Naive B cell (primary cell): ENCODE measurements around the gene ZBTB20. TPM values are rescaled to one million over a fixed set of nuclear protein-coding genes. Genes with fewer than 3 reads are reported as not detected.
A peak's percentile ranks its signal among the peaks of the same experiment; 100 is the strongest.

Source experiments
- ATAC-seq, 2 donors: fragments of 150-1000 bp; cut with Tn5 transposase; 2 replicates each; pipeline ENCODE4 v1.10.0; 2021; ENCODE audit warnings: low read depth in 2 of 2, mild to moderate bottlenecking in 2 of 2, moderate library complexity in 2 of 2
- DNase-seq: peaks from one replicate; pipeline ENCODE4 v3.0.0; 2022
- H3K27ac Mint-ChIP-seq, 6 donors: one replicate each; pipeline ENCODE4 v1.8.0; 2020 to 2022; ENCODE audit warnings: mild to moderate bottlenecking in 6 of 6, mixed read lengths in 6 of 6, moderate library complexity in 5 of 6, inconsistent platforms in 2 of 6
- H3K27me3 Mint-ChIP-seq, 3 donors: one replicate each; pipeline ENCODE4 v1.8.0; 2021 to 2022; ENCODE audit warnings: mixed read lengths in 3 of 3, mild to moderate bottlenecking in 1 of 3
- H3K36me3 Mint-ChIP-seq, 2 donors: one replicate each; pipeline ENCODE4 v1.8.0; 2020 to 2022; ENCODE audit warnings: mixed read lengths in 2 of 2, inconsistent platforms in 1 of 2, mild to moderate bottlenecking in 1 of 2
- H3K4me1 Mint-ChIP-seq, 3 donors: one replicate each; pipeline ENCODE4 v1.8.0; 2020 to 2022; ENCODE audit warnings: mixed read lengths in 3 of 3, inconsistent platforms in 1 of 3, mild to moderate bottlenecking in 1 of 3, moderate library complexity in 1 of 3
- H3K4me3 Mint-ChIP-seq, 8 donors: one replicate each; pipeline ENCODE4 v1.8.0; 2020 to 2022; ENCODE audit warnings: mild to moderate bottlenecking in 8 of 8, mixed read lengths in 8 of 8, moderate library complexity in 8 of 8, inconsistent platforms in 2 of 8
- H3K9me3 Mint-ChIP-seq, 7 donors: one replicate each; pipeline ENCODE4 v1.8.0; 2020 to 2022; ENCODE audit warnings: mixed read lengths in 7 of 7, mild to moderate bottlenecking in 5 of 7, inconsistent platforms in 2 of 7, moderate library complexity in 1 of 7
- polyA plus RNA-seq, 6 donors: library from polyadenylated mRNA; unstranded; fragments of 300-500 nt; fragmentation: Illumina TruSeq; gene quantifications; one replicate each; pipeline ENCODE4 v1.2.3, GENCODE V29; 2021; ENCODE audit warnings: low read depth in 6 of 6

The ZBTB20 gene
- polyA plus RNA-seq, 6 donors from 2014 or later = 20.4 to 38.5 (median 34.6) TPM

GRCh38 chr3:114796796-114797195, 350.3 kb downstream of the ZBTB20 start:
- Mint-ChIP-seq H3K36me3 (peaks cover 0 to 5% of the 10 kb centered on the region in 2 donors), H3K27me3 (no peaks in the 10 kb centered on the region), H3K27ac (no peak overlapping the region), H3K4me1 (peaks cover 0 to 11% (median 3%) of the 10 kb centered on the region in 3 donors), H3K4me3 (no peak overlapping the region), H3K9me3 (no peaks in the 10 kb centered on the region)
- no peak for ATAC-seq
- DNase-seq = no peak

DNA sequence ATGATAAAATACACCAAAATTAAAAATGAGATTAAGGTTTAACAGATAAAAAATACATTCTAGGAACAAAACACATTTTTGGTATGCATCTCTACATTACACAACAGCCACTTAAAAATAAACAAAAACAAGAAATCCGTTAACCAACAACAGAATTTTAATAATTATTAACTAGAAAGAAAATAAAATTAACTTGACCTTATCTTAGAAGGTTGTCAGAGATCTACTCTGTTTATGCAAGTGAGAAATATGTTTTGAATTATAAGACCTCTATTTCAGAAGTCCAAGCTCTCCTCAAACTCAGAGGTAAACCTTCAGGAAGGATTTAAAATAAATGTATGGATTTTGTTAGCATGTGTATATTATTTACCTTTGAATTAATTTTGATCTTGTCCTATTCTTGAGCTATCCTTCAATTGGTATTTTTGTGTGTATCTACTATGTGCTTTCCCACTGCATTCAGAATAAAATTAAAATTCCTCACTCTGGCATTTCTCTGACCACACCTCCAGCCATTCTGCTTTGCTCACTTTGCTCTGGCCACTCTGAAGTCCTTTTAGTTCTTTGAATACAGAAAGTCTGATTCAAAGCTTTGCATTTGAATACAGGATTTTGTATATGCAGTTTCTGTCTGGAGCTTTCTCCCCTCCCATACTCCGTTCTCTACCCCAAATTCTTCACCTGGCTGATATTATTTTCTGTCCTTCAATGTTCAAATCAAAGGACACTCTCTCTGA, 352.0 kb downstream of the ZBTB20 start:
- Mint-ChIP-seq H3K36me3 (peaks cover 0 to 5% of the 10 kb centered on the region in 2 donors), H3K27ac (no peak overlapping the region), H3K4me1 (peaks cover 0 to 8% (median 0%) of the 10 kb centered on the region in 3 donors), H3K9me3 (no peaks in the 10 kb centered on the region), H3K4me3 (no peak overlapping the region), H3K27me3 (no peaks in the 10 kb centered on the region)
- ATAC-seq (no peak), DNase-seq (no peak)

- DNase-seq (no peak), ATAC-seq (no peak)
- Mint-ChIP-seq H3K36me3 (peaks cover 0 to 11% of the 10 kb centered on the region in 2 donors), H3K27me3 (no peaks in the 10 kb centered on the region), H3K27ac (no peak overlapping the region), H3K9me3 (peaks cover 0 to 14% (median 5%) of the 10 kb centered on the region in 7 donors), H3K4me1 (peaks cover 0 to 12% (median 6%) of the 10 kb centered on the region in 3 donors), H3K4me3 (no peak overlapping the region)
Measured at GRCh38 chr3:114792159-114792918, 354.7 kb downstream of the ZBTB20 start.

GRCh38 chr3:114790752-114791151, 356.3 kb downstream of the ZBTB20 start:
- Mint-ChIP-seq H3K36me3 (peaks cover 0 to 11% of the 10 kb centered on the region in 2 donors), H3K4me3 (no peak overlapping the region), H3K4me1 (peaks cover 0 to 10% (median 6%) of the 10 kb centered on the region in 3 donors), H3K27ac (peak overlapping the region in 1 of 6 donors; percentile 64), H3K27me3 (no peaks in the 10 kb centered on the region), H3K9me3 (peaks cover 0 to 14% (median 5%) of the 10 kb centered on the region in 7 donors)
- DNase-seq (no peak), ATAC-seq (no peak)

DNA sequence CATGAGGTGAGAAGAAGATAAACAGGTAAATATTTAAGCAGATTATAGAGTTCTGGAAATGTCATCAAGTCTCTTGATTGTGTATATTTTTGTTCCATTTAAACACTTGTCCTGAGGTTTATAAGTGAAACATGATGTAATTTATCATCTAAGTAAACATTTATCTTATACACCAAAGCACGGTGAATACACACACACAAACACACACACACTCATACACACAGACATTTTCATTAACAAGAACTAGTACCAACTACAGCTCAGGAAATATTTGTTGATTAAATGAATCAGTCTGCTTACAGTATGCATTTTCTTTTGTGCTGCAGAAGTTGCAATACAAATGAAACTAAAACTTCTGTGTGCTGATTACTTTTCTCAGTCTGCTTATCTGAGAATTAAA, 357.3 kb downstream of the ZBTB20 start:
- no peak for DNase-seq
- Mint-ChIP-seq H3K27me3 (no peaks in the 10 kb centered on the region), H3K9me3 (peaks cover 0 to 14% (median 5%) of the 10 kb centered on the region in 7 donors), H3K27ac (no peak overlapping the region), H3K4me1 (peaks cover 0 to 10% (median 6%) of the 10 kb centered on the region in 3 donors), H3K36me3 (peaks cover 0 to 11% of the 10 kb centered on the region in 2 donors), H3K4me3 (no peak overlapping the region)
- ATAC-seq = no peak

DNA sequence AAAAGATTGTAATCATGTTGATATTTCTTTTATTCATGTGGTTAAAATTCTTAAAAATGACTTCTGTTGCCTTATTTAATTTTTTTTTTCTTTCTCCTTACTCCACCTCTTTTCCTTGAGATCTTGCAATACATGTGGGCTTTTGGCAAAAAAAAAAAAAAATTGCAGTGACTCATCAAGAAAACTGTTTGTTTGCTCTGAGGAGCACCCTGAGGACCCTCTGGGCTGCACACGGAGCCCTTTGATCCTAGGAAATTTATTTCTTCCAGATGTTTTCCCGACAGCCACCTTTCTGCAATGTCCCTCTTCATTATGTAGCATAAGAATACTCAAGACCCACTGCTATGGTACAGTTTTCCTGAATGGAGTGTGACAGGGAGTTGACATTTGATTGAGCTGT, 371.7 kb downstream of the ZBTB20 start:
- H3K4me1 Mint-ChIP-seq = peaks cover 0 to 3% (median 0%) of the 10 kb centered on the region in 3 donors
- H3K4me3 Mint-ChIP-seq = no peak overlapping the region
- peaks cover 8 to 39% (median 23%) of the 10 kb centered on the region in 7 donors for H3K9me3 Mint-ChIP-seq
- no peak overlapping the region for H3K27ac Mint-ChIP-seq
- DNase-seq = no peak
- ATAC-seq = no peak
- peaks cover 31 to 45% of the 10 kb centered on the region in 2 donors for H3K36me3 Mint-ChIP-seq
- no peaks in the 10 kb centered on the region for H3K27me3 Mint-ChIP-seq

DNA sequence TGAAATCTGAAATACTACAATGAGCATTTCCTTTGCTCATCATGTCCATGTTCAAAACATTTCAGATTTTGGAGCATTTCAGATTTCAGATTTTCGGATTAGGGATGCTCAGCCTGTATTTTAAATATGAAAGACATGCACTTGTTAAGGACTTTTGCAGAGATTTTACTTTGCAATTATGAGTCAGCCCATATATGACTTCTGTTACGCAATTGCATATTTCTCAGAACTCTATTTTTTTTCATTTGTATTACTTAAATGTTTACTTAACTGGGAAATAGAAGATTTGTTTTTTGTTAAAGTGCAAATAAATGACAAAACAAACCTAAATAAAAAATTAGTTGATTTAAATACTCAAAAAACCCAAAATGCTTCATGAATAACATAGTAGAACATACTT, 376.2 kb downstream of the ZBTB20 start:
- Mint-ChIP-seq H3K9me3 (peaks cover 5 to 36% (median 25%) of the 10 kb centered on the region in 7 donors), H3K4me3 (no peak overlapping the region), H3K4me1 (peaks cover 0 to 4% (median 0%) of the 10 kb centered on the region in 3 donors), H3K27me3 (no peaks in the 10 kb centered on the region), H3K36me3 (peaks cover 23 to 34% of the 10 kb centered on the region in 2 donors), H3K27ac (no peak overlapping the region)
- no peak for ATAC-seq
- no peak for DNase-seq

DNA sequence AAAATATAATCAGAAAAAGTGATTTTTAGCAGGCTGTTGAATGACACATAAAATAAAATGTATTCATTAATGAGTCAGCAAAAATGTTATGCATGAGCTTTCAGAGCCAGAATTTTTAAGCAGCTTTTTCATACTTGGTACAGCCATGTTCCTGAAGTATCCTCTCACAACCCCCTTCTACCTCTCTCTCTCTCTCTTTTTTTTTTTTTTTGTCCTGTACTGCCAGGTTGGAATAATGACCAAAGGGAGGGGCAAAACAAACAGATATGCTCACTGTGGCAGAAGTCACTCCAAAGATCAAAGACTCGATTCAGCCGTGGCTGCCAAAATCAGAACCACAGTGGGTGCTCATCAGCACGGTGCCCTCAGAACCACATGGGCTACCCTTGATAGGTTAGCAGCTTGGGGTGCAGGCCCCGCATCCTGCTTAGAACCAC, 383.0 kb downstream of the ZBTB20 start:
- H3K27me3 Mint-ChIP-seq = no peaks in the 10 kb centered on the region
- no peaks in the 10 kb centered on the region for H3K9me3 Mint-ChIP-seq
- H3K36me3 Mint-ChIP-seq = no peaks in the 10 kb centered on the region
- H3K4me1 Mint-ChIP-seq = peaks cover 0 to 10% (median 10%) of the 10 kb centered on the region in 3 donors
- DNase-seq (no peak), ATAC-seq (no peak)
- no peak overlapping the region for H3K4me3 Mint-ChIP-seq
- no peak overlapping the region for H3K27ac Mint-ChIP-seq

- no peaks in the 10 kb centered on the region for H3K9me3 Mint-ChIP-seq
- ATAC-seq (no peak), DNase-seq (no peak)
- H3K27me3 Mint-ChIP-seq = no peaks in the 10 kb centered on the region
- H3K36me3 Mint-ChIP-seq = no peaks in the 10 kb centered on the region
- H3K4me1 Mint-ChIP-seq = peaks cover 4 to 19% (median 12%) of the 10 kb centered on the region in 3 donors
- no peak overlapping the region for H3K27ac Mint-ChIP-seq
- no peak overlapping the region for H3K4me3 Mint-ChIP-seq
Measured at GRCh38 chr3:114762144-114762543, 384.9 kb downstream of the ZBTB20 start.

DNA sequence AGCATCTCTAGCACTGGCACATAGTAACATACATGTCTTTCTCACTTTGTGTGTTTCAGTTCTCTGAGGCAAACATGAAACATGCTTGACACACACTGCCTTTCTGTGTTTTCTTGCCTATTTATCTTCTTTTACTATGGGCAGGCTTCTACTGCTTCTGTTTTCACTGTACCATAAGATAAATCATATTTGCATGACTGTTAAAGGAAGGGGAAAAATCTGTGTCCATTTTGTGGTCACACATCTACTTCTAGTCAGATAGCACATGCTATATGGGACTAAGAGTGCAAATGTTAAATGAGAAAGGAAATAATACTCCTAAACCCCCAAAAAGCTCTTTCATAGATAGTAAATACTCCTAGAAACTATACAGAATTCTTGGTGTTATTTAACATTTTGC, 386.4 kb downstream of the ZBTB20 start:
- no peaks in the 10 kb centered on the region for H3K27me3 Mint-ChIP-seq
- no peaks in the 10 kb centered on the region for H3K36me3 Mint-ChIP-seq
- H3K9me3 Mint-ChIP-seq = no peaks in the 10 kb centered on the region
- no peak for DNase-seq
- H3K4me1 Mint-ChIP-seq = peaks cover 11 to 26% (median 15%) of the 10 kb centered on the region in 3 donors
- ATAC-seq = no peak
- no peak overlapping the region for H3K4me3 Mint-ChIP-seq
- H3K27ac Mint-ChIP-seq = peak overlapping the region in 1 of 6 donors; percentile 9

- peaks cover 9 to 21% (median 11%) of the 10 kb centered on the region in 3 donors for H3K4me1 Mint-ChIP-seq
- H3K9me3 Mint-ChIP-seq = no peaks in the 10 kb centered on the region
- H3K36me3 Mint-ChIP-seq = no peaks in the 10 kb centered on the region
- ATAC-seq (no peak), DNase-seq (no peak)
- H3K27me3 Mint-ChIP-seq = no peaks in the 10 kb centered on the region
- H3K4me3 Mint-ChIP-seq = no peak overlapping the region
- H3K27ac Mint-ChIP-seq = peak overlapping the region in 1 of 6 donors; percentile 5
Measured at GRCh38 chr3:114758831-114759699, 388.0 kb downstream of the ZBTB20 start.

DNA sequence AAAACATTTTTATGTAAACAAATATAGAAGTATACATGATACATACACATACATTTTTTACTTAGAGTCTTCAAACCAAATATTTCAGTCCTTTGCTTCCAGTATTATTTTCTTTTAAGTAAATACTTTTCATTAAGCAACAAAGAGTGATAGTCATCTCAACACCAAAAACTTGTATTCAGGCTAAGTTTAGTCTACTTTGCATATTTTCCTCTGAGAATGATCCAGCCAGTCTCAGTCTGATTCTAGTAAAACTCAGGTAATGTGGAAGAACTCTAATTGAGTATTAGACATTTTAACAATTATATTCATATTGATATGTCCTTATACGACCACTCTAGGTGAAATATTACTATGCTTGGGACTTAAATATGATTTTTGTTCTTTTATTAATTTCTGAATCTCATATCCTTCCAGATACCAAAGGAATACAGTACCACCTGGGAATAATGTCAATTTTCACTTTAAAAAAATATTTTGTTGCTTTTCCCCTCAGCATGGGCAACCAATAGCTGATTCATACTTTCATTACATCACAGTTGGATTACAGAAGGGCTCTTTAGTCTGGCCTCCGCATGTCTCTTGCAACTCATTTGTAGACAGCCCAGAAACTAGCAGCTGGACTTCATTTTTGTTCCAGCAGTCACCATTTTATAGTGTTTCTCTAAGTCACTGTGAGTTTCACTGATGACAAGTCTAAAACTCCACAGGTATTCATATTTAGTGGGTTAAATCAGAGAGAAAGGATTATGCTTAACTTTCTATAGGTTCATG, 390.4 kb downstream of the ZBTB20 start:
- H3K36me3 Mint-ChIP-seq = no peaks in the 10 kb centered on the region
- peak overlapping the region in 1 of 6 donors; percentile 24 for H3K27ac Mint-ChIP-seq

More for the DNA sequence above, 390.4 kb downstream of the ZBTB20 start:
- ATAC-seq (no peak), DNase-seq (no peak)
- H3K4me3 Mint-ChIP-seq = no peak overlapping the region
- no peaks in the 10 kb centered on the region for H3K27me3 Mint-ChIP-seq
- peaks cover 9 to 21% (median 11%) of the 10 kb centered on the region in 3 donors for H3K4me1 Mint-ChIP-seq
- H3K9me3 Mint-ChIP-seq = no peaks in the 10 kb centered on the region
